Dedifferentiated amniotic fluid mesenchymal stem cell (primary cell): ENCODE measurements around the gene GDF10.

ENCODE experiments used
- DNase-seq: peaks from one replicate; pipeline ENCODE4 v3.0.0-alpha.2; 2016; ENCODE audit errors: extremely low spot score

Gene GDF10

DNA sequence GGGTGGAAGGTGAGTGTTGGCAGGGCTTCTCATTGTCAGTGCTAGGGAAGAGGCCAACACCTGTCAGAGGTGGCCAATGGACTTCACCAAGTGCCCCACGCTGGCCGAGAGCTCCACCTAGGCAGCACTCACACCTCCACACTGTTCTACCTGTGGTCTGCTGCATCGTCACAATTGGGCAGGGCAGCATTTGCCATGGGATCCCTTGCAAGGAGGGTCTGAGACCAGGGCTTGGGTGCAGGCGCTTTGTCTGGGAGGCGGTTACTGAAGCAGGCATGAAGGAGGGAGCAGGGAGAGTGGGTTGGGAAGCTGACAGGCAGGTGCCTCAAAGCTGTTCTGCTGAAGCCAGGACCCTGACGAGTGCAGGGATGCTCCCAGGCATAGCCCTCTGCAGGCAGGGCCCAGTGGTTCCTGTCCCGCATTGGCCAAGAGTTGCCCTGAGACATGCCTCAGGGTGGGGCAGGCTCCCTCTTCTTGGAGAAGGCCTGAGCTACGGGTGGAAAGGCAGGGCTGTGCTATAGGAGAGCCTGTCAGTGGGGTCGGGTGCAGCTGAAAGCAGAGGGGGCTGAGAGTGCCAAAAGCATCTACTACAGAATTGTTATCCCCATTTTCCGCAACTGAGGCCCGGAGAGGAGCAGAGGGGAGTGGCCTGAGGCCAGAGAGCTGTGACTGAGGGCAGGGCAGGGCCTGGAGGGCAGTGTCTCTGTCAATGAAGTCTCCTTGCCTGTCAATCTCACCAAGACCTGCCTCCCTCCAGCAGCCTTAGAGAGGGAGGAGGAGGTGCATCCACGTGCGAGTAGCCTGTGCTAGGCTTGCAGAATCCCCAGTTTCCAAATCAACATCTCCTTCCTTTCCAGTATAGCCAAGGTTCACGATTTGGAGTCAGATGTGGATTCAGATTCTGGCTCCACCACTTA lies 52.2 kb downstream of the GDF10 start:
- DNase-seq, result no peak

DNA sequence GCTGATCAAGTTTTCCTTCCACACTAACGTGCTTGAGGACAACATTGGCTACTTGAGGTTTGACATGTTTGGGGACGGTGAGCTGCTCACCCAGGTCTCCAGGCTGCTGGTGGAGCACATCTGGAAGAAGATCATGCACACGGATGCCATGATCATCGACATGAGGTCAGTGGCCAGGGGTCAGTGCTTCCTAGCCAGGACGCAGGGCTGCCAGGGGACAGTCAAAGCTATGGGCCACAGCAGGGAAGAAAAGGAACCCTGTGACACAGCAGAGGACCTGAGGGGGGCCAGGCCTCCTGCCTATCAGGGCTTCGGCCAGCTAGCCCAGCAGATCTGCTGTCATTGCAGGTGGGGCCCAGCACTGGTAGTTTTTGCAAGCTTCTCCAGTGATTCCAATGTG lies 53.4 kb downstream of the GDF10 start:
- DNase-seq, result no peak

DNA sequence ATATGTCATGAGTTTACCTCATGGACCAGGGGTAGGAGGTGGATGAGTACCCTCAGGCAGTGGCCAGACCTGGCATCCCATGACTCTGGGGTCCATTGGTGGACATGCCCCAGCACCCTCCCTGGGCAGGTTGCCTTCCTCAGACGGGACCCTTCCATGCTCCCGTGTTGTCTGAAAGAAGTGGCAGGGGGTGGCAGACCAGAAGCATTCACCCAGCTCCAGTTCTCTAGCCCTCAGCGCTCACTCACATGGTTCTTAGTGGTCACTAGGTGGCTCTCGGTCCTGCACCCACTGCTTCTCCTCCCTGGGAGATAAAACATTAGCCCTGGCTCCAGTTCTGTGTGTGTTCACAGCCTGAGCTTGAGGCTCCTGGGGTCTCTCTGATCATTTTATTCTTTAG lies 54.2 kb downstream of the GDF10 start:
- DNase-seq, result no peak

DNA sequence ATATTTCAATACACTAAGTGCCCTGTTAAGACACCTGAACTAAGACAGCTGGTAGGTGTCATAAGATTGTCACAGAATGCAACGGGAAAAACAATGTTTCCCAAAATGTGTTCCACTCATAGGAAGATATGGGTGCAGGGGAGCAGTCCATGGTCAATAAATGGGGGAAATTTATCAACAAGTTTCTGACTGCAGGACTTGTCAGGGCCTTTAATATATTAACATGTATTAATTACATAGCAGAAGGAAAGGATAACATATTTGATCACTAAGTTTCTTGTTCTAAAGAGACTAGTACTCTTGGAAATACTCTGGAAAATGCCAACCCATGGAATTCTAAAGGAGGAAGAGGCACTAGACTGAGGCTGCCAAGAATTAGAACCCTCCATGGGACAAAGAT lies 54.9 kb downstream of the GDF10 start:
- DNase-seq, result no peak

DNA sequence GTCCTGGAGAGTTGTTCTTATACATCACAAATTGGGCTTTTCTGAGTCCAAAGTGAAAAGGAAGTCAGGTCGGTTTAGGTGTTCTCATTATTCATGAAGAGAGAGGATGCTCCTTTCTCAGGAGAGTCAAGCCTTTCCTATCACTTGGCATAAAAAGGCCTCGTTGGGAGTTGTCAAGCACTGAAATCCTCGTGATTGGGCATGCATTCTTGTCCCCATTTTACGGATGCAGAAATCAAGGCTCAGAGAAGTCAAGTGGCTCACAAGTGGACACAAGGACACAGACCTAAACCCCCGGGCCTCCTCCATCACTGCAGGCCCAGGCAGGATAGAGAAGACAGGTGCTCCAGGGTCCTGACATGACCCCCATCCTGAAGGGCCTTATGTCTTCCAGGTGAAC lies 56.7 kb downstream of the GDF10 start:
- DNase-seq, result no peak

DNA sequence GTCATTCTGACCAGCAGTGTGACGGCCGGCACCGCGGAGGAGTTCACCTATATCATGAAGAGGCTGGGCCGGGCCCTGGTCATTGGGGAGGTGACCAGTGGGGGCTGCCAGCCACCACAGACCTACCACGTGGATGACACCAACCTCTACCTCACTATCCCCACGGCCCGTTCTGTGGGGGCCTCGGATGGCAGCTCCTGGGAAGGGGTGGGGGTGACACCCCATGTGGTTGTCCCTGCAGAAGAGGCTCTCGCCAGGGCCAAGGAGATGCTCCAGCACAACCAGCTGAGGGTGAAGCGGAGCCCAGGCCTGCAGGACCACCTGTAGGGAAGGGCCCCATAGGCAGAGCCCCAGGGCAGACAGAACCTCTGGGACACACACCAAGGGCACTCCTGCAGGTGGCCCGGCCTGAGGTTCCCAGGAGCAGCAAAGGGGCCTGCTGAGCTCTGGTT lies 57.2 kb downstream of the GDF10 start:
- DNase-seq, result no peak

DNA sequence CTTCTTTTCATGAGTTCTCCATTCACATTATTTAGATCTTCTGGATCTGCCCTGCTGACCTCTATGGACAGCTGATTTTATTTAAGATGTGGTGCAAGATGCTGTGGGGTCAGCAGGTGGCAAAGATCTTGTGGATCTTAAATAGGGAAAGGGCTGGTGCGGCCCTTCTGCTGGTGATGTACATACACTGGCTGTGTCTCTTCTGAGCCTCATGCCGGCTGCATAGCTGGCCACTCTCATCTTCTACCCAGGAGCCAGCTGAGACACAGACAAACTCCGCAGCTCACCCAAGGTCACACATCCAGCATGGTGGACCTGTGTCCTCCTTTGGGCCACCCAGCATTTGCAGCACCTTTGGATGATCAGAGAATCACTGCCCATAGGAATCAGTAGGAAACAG lies 57.9 kb downstream of the GDF10 start:
- DNase-seq, result no peak

DNA sequence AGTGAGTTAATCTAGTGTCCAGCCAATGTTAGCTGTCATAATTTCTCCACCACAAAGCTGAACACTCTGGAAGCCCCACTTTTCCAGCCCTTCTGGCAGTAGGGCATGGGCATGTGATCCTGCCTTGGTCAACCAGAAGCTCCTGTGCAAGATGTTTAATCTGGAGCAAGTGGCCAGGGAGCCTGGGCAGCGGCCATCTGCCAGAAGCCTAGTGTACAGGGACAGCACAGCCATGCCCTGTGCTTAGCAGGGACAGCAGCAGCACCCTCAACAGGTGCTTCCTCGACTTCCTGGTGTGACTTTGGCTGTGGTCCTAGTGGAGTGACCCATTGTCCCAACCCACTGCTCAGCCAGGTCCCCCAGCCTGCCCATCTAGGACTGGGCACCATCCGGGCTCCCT lies 58.5 kb downstream of the GDF10 start:
- no peak for DNase-seq

DNA sequence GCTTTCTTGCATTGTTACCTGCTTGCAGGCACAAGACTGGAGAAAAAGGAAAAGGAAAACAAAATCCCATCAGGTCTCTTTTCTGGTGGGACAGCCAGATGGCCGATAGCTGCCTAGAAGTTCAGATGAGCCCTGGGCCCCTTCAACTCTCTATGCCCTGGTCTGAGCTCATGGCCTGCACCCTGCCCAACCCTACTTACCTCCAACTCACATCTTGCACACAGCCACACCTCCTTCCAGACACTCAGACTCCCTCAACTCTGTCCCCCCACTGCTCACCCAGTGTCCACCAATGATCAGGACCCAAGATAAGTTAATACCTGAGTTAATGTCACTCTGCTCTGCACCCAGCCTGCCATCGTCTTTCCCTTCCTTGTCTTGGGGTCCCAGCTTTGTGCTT lies 59.1 kb downstream of the GDF10 start:
- no peak for DNase-seq

DNA sequence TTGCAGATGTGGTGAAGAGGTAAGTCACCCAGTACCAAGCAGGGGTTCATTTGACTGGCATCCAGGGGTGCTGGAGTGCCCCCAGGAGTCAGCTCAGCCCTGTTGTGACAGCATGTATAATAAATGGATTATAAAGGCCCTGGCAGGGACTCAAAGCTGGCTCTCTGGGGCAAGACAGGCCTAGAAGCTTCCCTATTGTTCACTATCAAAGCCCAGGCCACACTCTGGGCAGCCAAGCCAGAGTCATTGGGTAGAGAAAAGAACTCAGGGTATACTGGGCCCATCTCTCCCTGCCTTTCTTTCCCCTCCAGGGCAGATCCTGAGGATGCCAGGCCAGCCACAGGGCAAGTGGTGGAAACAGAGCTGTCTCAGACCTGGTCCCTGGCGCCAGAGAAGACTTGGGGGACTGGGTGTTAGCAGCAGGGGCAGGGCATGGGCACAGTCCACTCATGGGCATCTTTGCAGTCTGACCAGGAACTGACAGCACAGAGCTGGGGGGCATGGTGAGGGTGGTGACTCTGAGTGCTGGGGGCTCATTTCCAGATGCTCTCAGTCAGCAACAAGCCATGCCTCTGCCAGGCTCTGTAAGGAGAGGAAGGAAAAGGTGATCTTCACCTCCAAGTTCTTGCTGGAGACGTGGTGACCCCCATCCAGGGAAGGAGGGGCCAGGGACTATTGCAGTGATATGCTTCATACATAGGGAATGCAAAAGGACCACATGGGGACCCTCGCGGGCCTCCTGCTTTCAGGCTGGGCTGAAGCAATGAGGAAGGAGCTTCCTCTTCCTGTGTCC lies 59.8 kb downstream of the GDF10 start:
- DNase-seq, result no peak

DNA sequence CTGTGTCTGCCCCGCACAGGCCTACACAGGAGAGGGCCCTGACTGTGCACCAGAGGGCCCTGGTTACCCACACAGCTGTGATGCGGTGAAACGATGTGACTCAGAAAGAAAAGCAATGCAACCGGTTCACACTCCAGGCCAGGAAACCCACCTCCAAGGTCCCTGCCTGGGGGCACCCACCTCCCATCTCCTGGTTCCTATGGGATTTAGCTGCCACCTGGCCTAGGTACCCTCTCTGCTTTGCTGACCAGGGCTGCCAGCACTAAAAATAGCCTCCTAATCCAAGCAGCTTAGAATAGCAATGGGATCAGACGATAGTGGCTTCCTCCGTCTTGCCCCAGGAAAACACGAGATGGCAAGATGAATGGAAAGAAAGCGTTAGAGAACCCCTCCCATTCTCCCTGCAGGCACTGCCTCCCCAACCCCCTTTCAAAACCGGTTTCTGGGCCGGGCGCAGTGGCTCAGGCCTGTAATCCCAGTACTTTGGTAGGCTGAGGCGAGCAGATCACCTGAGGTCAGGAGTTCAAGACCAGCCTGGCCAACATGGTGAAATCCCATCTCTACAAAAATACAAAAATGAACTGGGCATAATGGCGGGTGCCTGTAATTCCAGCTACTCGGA lies 60.5 kb downstream of the GDF10 start:
- DNase-seq, result no peak

DNA sequence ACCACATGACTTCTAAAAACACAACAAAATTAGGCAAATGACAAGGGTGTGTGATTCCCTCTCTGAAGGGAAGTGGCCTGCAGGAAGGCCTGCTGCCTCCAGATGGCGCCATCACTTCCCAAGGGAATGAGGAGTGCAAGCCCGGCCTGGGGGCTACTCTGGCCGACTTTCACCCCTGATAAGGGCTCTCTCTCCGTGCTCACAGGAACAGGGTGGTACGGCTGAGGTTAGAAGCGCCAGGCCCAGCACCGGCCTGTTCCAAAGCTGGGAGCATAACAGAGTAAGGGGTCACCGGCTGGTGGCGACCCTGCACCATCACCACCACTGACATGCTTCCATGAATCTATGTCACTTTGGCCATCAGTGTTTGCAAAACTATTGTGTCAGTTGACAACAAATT lies 61.3 kb downstream of the GDF10 start:
- no peak for DNase-seq

DNA sequence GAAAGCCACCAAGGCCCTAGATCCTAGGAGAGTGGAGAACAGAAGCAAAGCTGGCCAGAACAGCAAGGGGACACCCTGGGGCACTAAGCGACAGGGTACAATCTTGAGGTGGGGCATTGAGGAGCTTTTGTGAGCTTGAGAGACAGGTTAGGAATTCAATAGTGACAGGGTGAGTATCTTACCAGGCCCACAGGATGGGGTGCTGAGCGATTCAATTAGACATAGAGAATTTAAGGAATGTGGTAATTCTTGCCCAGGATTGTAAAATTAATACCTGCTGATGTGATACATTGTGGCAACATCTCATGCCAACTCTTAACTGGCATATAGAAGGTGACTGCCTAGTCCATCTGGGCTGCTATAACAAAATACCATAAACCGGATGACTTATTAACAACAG lies 62.2 kb downstream of the GDF10 start:
- DNase-seq, result no peak
